ENCODE measurements around the gene ST8SIA3.

DNA sequence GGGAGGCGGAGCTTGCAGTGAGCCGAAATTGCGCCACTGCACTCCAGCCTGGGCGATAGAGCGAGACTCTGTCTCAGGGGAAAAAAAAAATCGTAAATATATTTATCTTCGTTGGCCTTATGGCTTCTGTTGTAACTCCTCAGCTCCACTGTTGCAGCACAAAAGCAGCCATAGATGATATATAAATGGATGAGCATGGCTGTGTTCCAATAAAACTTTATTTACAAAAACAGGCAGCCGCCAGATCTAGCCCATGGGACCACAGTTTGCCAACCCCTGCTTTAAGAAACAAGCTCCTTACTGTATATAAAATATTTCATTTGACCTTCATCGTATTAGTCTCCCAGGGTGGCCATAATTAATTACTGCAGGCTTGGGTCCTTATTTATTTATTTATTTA, 20.1 kb downstream of the ST8SIA3 start:
- TF ChIP-seq CTCF (IDR thresholded peaks at IDR 0.05; ENCODE audit: low read depth, low read length): no peak
- no peak for TF ChIP-seq EZH2phosphoT487 (IDR thresholded peaks at IDR 0.05; ENCODE audit: low read depth)
